ENCODE data around the gene BTBD9. TPM values are rescaled to one million over a fixed set of nuclear protein-coding genes. Genes with fewer than 3 reads are reported as not detected.

The BTBD9 gene
- total RNA-seq, 1 donor from 2014 or later = 17.2 TPM

- H3K9ac ChIP-seq (ENCODE audit: low read depth in 1 of 3, low read length in 3 of 3) = peak overlapping the region in 2 of 3 donors; percentile 1 to 8
- H3K9me3 ChIP-seq (ENCODE audit: control insufficient read depth in 3 of 3, low read length in 3 of 3) = no peaks in the 10 kb centered on the region
- H3K4me1 ChIP-seq (ENCODE audit: control insufficient read depth in 3 of 3, insufficient read depth in 3 of 3, low read length in 3 of 3) = peaks cover 11 to 12% (median 12%) of the 10 kb centered on the region in 3 donors
- peak overlapping the region; percentile 37 to 59 (median 42) for H3K4me3 ChIP-seq (ENCODE audit: low read length in 3 of 3)
- H3K27ac ChIP-seq (ENCODE audit: low read depth, low read length) = peak overlapping the region; percentile 52
- H3K36me3 ChIP-seq (ENCODE audit: control insufficient read depth in 3 of 3, insufficient read depth in 3 of 3, low read length in 3 of 3) = no peaks in the 10 kb centered on the region
- H3K27me3 ChIP-seq (ENCODE audit: control insufficient read depth in 3 of 3, insufficient read depth in 3 of 3, low read length in 3 of 3) = no peaks in the 10 kb centered on the region
Measured at GRCh38 chr6:38370653-38371601, 268.8 kb downstream of the BTBD9 start.

- H3K4me3 ChIP-seq (ENCODE audit: low read length in 3 of 3) = no peak overlapping the region
- H3K27me3 ChIP-seq (ENCODE audit: control insufficient read depth in 3 of 3, insufficient read depth in 3 of 3, low read length in 3 of 3) = no peaks in the 10 kb centered on the region
- H3K36me3 ChIP-seq (ENCODE audit: control insufficient read depth in 3 of 3, insufficient read depth in 3 of 3, low read length in 3 of 3) = no peaks in the 10 kb centered on the region
- H3K9me3 ChIP-seq (ENCODE audit: control insufficient read depth in 3 of 3, low read length in 3 of 3) = no peaks in the 10 kb centered on the region
- H3K27ac ChIP-seq (ENCODE audit: low read depth, low read length) = no peak overlapping the region
- no peak overlapping the region for H3K9ac ChIP-seq (ENCODE audit: low read depth in 1 of 3, low read length in 3 of 3)
- H3K4me1 ChIP-seq (ENCODE audit: control insufficient read depth in 3 of 3, insufficient read depth in 3 of 3, low read length in 3 of 3) = peaks cover 9 to 12% (median 10%) of the 10 kb centered on the region in 3 donors
Measured at GRCh38 chr6:38367231-38367630, 272.5 kb downstream of the BTBD9 start.

GRCh38 chr6:38366234-38366633, 273.5 kb downstream of the BTBD9 start:
- H3K4me1 ChIP-seq (ENCODE audit: control insufficient read depth in 3 of 3, insufficient read depth in 3 of 3, low read length in 3 of 3) = peaks cover 5 to 9% (median 8%) of the 10 kb centered on the region in 3 donors
- no peaks in the 10 kb centered on the region for H3K27me3 ChIP-seq (ENCODE audit: control insufficient read depth in 3 of 3, insufficient read depth in 3 of 3, low read length in 3 of 3)
- no peaks in the 10 kb centered on the region for H3K9me3 ChIP-seq (ENCODE audit: control insufficient read depth in 3 of 3, low read length in 3 of 3)
- no peak overlapping the region for H3K9ac ChIP-seq (ENCODE audit: low read depth in 1 of 3, low read length in 3 of 3)
- no peaks in the 10 kb centered on the region for H3K36me3 ChIP-seq (ENCODE audit: control insufficient read depth in 3 of 3, insufficient read depth in 3 of 3, low read length in 3 of 3)
- no peak overlapping the region for H3K4me3 ChIP-seq (ENCODE audit: low read length in 3 of 3)
- H3K27ac ChIP-seq (ENCODE audit: low read depth, low read length) = no peak overlapping the region

GRCh38 chr6:38364775-38365174, 275.0 kb downstream of the BTBD9 start:
- Histone ChIP-seq H3K9me3 (ENCODE audit: control insufficient read depth in 3 of 3, low read length in 3 of 3) (no peaks in the 10 kb centered on the region), H3K27me3 (ENCODE audit: control insufficient read depth in 3 of 3, insufficient read depth in 3 of 3, low read length in 3 of 3) (no peaks in the 10 kb centered on the region), H3K9ac (ENCODE audit: low read depth in 1 of 3, low read length in 3 of 3) (no peak overlapping the region), H3K4me1 (ENCODE audit: control insufficient read depth in 3 of 3, insufficient read depth in 3 of 3, low read length in 3 of 3) (peaks cover 0 to 3% (median 0%) of the 10 kb centered on the region in 3 donors), H3K36me3 (ENCODE audit: control insufficient read depth in 3 of 3, insufficient read depth in 3 of 3, low read length in 3 of 3) (no peaks in the 10 kb centered on the region), H3K27ac (ENCODE audit: low read depth, low read length) (no peak overlapping the region), H3K4me3 (ENCODE audit: low read length in 3 of 3) (no peak overlapping the region)

GRCh38 chr6:38364127-38364526, 275.6 kb downstream of the BTBD9 start:
- no peak overlapping the region for H3K4me3 ChIP-seq (ENCODE audit: low read length in 3 of 3)
- no peaks in the 10 kb centered on the region for H3K9me3 ChIP-seq (ENCODE audit: control insufficient read depth in 3 of 3, low read length in 3 of 3)
- H3K27me3 ChIP-seq (ENCODE audit: control insufficient read depth in 3 of 3, insufficient read depth in 3 of 3, low read length in 3 of 3) = no peaks in the 10 kb centered on the region
- no peak overlapping the region for H3K9ac ChIP-seq (ENCODE audit: low read depth in 1 of 3, low read length in 3 of 3)
- H3K36me3 ChIP-seq (ENCODE audit: control insufficient read depth in 3 of 3, insufficient read depth in 3 of 3, low read length in 3 of 3) = no peaks in the 10 kb centered on the region
- peaks cover 0 to 3% (median 0%) of the 10 kb centered on the region in 3 donors for H3K4me1 ChIP-seq (ENCODE audit: control insufficient read depth in 3 of 3, insufficient read depth in 3 of 3, low read length in 3 of 3)
- H3K27ac ChIP-seq (ENCODE audit: low read depth, low read length) = no peak overlapping the region

- Histone ChIP-seq H3K36me3 (ENCODE audit: control insufficient read depth in 3 of 3, insufficient read depth in 3 of 3, low read length in 3 of 3) (no peaks in the 10 kb centered on the region), H3K27ac (ENCODE audit: low read depth, low read length) (no peak overlapping the region), H3K4me1 (ENCODE audit: control insufficient read depth in 3 of 3, insufficient read depth in 3 of 3, low read length in 3 of 3) (peaks cover 7 to 14% (median 14%) of the 10 kb centered on the region in 3 donors), H3K4me3 (ENCODE audit: low read length in 3 of 3) (no peak overlapping the region), H3K27me3 (ENCODE audit: control insufficient read depth in 3 of 3, insufficient read depth in 3 of 3, low read length in 3 of 3) (no peaks in the 10 kb centered on the region), H3K9me3 (ENCODE audit: control insufficient read depth in 3 of 3, low read length in 3 of 3) (no peaks in the 10 kb centered on the region), H3K9ac (ENCODE audit: low read depth in 1 of 3, low read length in 3 of 3) (no peak overlapping the region)
Measured at GRCh38 chr6:38355519-38355918, 284.2 kb downstream of the BTBD9 start.

GRCh38 chr6:38354905-38355304, 284.8 kb downstream of the BTBD9 start:
- H3K27ac ChIP-seq (ENCODE audit: low read depth, low read length) = no peak overlapping the region
- H3K36me3 ChIP-seq (ENCODE audit: control insufficient read depth in 3 of 3, insufficient read depth in 3 of 3, low read length in 3 of 3) = no peaks in the 10 kb centered on the region
- no peak overlapping the region for H3K9ac ChIP-seq (ENCODE audit: low read depth in 1 of 3, low read length in 3 of 3)
- no peaks in the 10 kb centered on the region for H3K27me3 ChIP-seq (ENCODE audit: control insufficient read depth in 3 of 3, insufficient read depth in 3 of 3, low read length in 3 of 3)
- peaks cover 7 to 16% (median 15%) of the 10 kb centered on the region in 3 donors for H3K4me1 ChIP-seq (ENCODE audit: control insufficient read depth in 3 of 3, insufficient read depth in 3 of 3, low read length in 3 of 3)
- H3K4me3 ChIP-seq (ENCODE audit: low read length in 3 of 3) = no peak overlapping the region
- H3K9me3 ChIP-seq (ENCODE audit: control insufficient read depth in 3 of 3, low read length in 3 of 3) = no peaks in the 10 kb centered on the region

GRCh38 chr6:38354037-38354381, 285.7 kb downstream of the BTBD9 start:
- Histone ChIP-seq H3K9ac (ENCODE audit: low read depth in 1 of 3, low read length in 3 of 3) (no peak overlapping the region), H3K27me3 (ENCODE audit: control insufficient read depth in 3 of 3, insufficient read depth in 3 of 3, low read length in 3 of 3) (no peaks in the 10 kb centered on the region), H3K4me1 (ENCODE audit: control insufficient read depth in 3 of 3, insufficient read depth in 3 of 3, low read length in 3 of 3) (peaks cover 10 to 16% (median 15%) of the 10 kb centered on the region in 3 donors), H3K4me3 (ENCODE audit: low read length in 3 of 3) (no peak overlapping the region), H3K36me3 (ENCODE audit: control insufficient read depth in 3 of 3, insufficient read depth in 3 of 3, low read length in 3 of 3) (no peaks in the 10 kb centered on the region), H3K27ac (ENCODE audit: low read depth, low read length) (no peak overlapping the region), H3K9me3 (ENCODE audit: control insufficient read depth in 3 of 3, low read length in 3 of 3) (no peaks in the 10 kb centered on the region)

GRCh38 chr6:38353310-38354036, 286.3 kb downstream of the BTBD9 start:
- no peak overlapping the region for H3K9ac ChIP-seq (ENCODE audit: low read depth in 1 of 3, low read length in 3 of 3)
- H3K9me3 ChIP-seq (ENCODE audit: control insufficient read depth in 3 of 3, low read length in 3 of 3) = no peaks in the 10 kb centered on the region
- no peak overlapping the region for H3K27ac ChIP-seq (ENCODE audit: low read depth, low read length)
- H3K27me3 ChIP-seq (ENCODE audit: control insufficient read depth in 3 of 3, insufficient read depth in 3 of 3, low read length in 3 of 3) = no peaks in the 10 kb centered on the region
- H3K4me1 ChIP-seq (ENCODE audit: control insufficient read depth in 3 of 3, insufficient read depth in 3 of 3, low read length in 3 of 3) = peaks cover 10 to 16% (median 15%) of the 10 kb centered on the region in 3 donors
- no peaks in the 10 kb centered on the region for H3K36me3 ChIP-seq (ENCODE audit: control insufficient read depth in 3 of 3, insufficient read depth in 3 of 3, low read length in 3 of 3)
- H3K4me3 ChIP-seq (ENCODE audit: low read length in 3 of 3) = no peak overlapping the region

- H3K4me1 ChIP-seq (ENCODE audit: control insufficient read depth in 3 of 3, insufficient read depth in 3 of 3, low read length in 3 of 3) = peaks cover 6 to 9% (median 8%) of the 10 kb centered on the region in 3 donors
- no peaks in the 10 kb centered on the region for H3K27me3 ChIP-seq (ENCODE audit: control insufficient read depth in 3 of 3, insufficient read depth in 3 of 3, low read length in 3 of 3)
- no peaks in the 10 kb centered on the region for H3K9me3 ChIP-seq (ENCODE audit: control insufficient read depth in 3 of 3, low read length in 3 of 3)
- H3K4me3 ChIP-seq (ENCODE audit: low read length in 3 of 3) = no peak overlapping the region
- no peaks in the 10 kb centered on the region for H3K36me3 ChIP-seq (ENCODE audit: control insufficient read depth in 3 of 3, insufficient read depth in 3 of 3, low read length in 3 of 3)
- no peak overlapping the region for H3K9ac ChIP-seq (ENCODE audit: low read depth in 1 of 3, low read length in 3 of 3)
- no peak overlapping the region for H3K27ac ChIP-seq (ENCODE audit: low read depth, low read length)
Measured at GRCh38 chr6:38352636-38353035, 287.1 kb downstream of the BTBD9 start.

Data from skeletal muscle tissue (tissue), 4 donors.